HG03039 (cell line): ENCODE measurements around the gene ADGRF3.
"Not testable (repeated sequence)": the region's sequence is repeated elsewhere in the genome, so short reads cannot be mapped to it uniquely, and the experiment has no call there.

Experiments
- ATAC-seq: cut with Tn5 transposase; IDR thresholded peaks from one replicate; pipeline ENCODE4 v1.9.1; 2021; ENCODE audit warnings: mild to moderate bottlenecking, moderate library complexity; ENCODE audit not compliant: unreplicated experiment

The ADGRF3 gene

DNA sequence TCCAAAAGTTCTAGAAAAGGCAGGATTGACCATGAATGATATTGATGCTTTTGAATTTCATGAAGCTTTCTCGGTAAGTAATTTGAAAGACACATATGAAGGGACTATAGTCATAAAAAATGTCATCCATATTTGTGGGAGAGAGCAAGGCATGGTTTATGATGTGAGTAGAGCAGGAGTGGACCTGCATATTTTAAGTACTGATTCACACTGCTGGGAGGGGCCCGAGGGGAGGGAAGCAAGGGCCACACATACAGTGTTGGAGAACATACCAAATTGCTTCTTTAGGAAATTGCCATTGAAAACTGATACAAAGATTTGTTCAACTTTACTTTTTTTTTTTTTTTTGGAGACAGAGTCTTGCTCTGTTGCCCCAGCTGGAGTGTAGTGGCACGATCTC is 62.5 kb downstream of the ADGRF3 start:
- ATAC-seq = no peak

DNA sequence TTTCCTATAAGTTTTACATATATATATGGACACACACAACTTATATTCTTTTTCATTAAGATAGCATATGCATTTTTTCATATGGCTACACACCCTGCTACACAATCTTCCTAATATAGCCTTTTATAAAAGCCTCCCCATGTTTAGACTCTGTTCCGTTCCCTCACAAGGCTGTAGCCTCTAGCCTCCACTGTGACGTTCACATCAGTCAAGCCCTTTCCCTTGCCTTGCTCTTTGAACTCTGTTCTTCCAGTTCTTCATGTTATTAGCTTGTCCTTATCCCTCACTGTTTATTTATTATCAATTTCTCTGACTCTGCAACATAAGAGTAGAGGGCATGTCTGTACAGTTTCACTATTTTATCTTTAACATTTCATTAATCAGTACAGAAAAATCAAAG is 63.0 kb downstream of the ADGRF3 start:
- no peak for ATAC-seq

DNA sequence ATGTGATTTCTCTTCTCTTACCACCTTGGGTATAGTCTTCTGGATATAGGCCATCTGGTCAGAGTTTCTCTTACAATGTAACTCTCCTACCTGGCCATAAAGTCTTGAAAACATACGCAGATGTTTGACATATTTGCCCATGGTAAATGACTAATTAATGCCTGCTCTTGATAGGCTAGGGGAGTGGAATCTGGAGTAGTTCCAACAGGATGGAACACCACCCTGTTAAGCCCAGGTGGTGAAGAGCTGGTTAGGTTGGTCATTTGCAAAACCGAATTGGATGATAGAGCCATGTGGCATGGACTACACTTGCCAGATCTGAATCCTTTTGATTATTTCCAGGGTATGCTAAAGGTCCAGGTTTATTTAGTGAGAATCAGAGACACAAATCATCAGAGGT is 65.4 kb downstream of the ADGRF3 start:
- no peak for ATAC-seq

DNA sequence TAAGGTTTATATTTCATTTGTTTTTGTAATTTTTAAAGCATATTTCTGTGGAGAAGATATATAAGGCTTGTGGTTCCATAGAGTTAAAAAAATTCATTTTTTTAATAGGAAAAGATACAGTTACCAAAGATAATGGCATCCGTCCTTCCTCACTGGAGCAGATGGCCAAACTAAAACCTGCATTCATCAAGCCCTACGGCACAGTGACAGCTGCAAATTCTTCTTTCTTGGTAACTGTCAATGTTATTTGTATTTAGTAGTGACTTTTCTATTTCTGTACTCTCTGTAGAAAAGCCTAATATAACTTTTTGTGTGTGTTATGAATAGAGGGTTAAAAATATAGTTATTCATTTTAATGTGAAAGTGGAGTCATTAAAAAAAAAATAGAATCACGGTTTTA is 66.7 kb downstream of the ADGRF3 start:
- ATAC-seq = no peak

DNA sequence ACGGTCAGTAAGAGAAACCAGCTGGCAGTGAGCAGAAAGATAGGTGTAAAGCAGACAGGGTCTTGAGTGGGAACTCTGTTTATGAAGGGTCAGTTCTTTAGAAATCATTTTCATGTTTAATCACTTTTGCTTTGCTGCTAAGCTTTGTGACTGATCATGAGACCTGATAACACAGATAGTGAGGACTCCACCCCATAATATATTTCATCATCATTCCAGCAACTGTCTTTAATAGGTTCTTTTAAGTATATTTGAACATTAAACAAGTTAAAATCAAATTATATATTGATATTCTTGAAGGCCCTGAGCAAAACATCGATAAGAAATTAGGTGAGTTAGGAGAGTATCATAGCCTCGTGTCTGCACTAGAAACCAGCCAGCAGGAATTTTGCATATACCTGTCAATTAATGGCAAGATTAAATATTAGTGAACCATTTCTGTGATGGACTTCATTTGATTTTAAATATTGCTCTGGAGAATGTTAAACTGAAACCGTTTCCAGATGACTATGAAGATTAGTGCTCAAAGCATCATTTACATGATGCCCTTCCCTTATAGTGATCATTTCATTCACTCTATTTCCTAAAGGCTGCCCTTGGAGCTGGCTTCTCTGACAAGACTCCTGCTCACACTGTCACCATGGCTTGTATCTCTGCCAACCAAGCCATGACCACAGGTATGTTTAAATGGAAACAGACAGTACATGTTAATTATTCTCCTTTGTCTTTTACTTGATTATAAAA is 69.9 kb downstream of the ADGRF3 start:
- no peak for ATAC-seq

DNA sequence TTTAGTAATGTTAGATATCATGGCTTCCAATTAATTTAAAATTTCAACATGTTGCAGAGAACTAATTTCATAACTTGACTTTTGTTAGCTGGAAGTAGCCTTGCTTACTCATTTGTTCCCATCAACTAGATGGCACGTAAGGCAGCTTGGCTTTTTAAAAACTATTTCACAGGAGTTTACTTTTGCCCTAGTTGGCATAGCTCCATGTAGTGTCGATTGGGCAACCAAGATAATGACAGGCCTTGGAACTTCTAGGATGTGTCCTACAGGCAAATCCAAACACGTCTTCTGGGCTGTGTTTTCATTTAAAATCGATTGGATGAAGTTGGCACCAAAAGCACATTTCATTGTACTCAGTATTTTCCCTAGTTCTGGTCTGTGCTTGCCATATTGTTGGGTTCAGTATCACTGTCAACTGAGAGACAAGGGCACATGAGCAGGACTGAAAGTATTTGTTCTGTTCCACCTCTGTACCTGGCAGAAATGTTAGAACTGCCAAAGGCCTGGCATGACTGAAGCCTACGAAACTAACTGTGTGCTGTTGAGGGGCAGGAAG is 72.5 kb downstream of the ADGRF3 start:
- no peak for ATAC-seq

DNA sequence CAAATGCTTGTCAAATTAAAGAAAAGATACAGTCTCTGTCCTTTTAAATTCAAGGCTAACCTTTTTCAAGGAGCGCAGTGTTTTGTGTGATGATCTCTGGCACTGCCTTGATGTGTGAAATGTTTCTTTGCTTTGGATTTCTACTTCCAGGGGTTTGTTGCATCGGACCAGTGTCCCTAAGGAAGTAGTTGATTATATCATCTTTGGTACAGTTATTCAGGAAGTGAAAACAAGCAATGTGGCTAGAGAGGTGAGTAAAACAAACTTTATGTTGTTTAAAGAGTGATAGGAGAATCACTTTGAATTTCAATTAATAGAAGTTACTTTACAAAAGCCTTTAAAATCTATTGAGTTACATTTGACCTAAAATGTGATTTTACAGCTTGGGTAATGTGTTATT is 73.1 kb downstream of the ADGRF3 start:
- ATAC-seq = no peak

DNA sequence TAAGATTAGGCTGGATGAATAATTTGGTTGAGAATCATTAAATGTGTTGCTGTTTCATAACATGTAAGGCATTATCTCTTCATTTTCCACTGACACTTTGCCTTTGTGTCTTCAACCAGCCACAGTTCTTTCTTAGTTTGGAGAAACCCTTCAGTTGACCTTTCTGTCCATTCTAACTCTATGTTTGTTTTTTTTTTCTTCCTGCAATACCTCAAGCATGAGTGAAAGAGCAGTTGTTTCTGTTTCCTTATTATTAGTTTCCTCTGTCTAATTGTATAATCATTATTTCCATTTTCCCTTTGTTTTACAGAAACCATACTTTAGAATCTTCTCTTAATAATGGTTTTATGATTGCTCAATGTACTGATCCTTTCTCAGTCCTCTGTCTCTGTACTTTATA is 76.2 kb downstream of the ADGRF3 start:
- ATAC-seq = no peak

DNA sequence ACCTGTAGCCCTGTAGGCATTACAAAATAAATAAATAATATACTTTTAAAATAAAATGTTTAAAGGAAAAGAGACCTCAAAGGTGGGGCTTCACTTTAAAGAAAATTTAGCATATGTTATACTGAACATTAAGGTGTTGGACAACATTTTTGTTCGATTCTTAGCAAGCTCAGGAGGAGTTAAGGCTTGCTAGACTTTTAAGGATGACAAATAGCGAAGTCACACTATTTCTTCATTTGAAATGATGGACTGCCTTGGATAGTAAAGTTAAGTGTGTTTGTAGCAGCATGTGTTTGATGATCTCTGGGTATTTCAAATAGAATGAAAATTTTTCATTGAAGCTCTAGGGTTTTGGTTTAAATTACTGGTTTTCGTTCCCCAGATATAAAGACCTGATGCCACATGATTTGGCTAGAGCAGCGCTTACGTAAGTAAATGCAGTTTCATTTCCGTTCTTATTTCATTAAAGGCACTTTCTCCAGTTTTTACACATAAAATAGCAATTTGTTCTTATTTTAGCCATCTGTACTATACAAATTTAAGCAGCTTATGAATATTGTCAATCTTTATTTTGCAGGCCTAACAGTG is 76.9 kb downstream of the ADGRF3 start:
- ATAC-seq = no peak

DNA sequence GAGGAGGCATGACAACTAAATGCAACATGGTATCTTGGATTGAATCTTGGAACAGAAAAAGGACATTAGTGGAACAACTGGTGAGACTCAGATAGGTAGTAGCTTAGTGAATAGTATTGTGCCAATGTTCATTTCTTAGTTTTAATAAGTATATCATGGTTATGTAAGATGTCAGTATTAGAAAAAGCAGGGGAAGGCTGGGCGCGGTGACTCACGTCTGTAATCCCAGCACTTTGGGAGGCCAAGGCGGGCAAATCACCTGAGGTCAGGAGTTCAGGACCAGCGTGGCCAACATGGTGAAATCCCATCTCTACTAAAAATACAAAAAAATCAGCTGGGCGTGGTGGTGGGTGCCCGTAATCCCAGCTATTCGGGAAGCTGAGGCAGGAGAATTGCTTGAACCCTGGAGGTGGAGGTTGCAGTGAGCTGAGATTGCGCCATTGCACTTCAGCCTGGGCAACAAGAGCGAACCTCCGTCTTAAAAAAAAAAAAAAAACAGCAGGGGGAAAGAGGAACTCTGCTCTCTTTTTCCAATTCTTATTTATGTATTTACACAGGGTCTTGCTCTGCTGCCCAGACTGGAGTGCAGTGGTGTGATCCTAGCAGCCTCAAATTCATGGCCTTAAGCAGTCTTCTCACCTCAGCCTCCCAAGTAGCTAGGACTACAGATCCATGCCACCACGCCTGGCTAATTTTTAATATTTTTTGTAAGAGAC is 77.8 kb downstream of the ADGRF3 start:
- not testable (repeated sequence) for ATAC-seq

DNA sequence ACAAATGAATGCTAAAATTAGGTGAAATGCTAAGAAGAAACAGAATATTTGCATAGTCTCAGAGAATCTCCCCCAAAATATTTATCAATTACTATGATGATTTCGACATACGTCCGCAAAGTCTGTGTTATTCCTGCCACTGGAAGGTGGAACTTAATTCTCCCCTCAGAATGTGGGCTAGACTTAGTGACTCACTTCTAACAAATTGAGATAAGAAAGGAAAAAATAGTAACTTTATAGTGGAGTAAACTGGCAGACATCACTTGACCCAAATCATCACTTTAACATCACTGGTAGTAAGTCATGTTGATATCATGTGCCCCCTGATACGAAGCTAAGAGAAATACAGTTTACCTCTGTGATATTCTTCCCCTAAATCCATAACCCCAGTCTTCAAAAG is 78.4 kb downstream of the ADGRF3 start:
- no peak for ATAC-seq

DNA sequence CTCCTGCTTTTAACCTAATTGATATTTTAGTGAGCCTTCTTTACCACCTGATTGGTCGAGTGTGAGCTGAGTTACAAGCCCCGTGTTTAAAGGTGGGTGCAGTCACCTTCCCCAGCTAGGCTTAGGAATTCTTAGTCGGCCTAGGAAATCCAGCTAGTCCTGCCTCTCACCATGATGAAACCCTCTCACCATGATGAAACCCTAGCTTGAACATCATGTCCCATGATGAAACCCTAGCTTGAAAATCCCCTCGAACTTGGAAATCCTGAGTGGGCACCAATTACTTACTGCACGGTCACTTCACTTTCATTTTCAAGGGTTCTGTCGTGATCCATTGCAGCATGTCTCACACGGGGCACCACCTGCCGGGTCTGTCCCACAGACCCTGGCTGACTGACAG is 87.8 kb downstream of the ADGRF3 start:
- not testable (repeated sequence) for ATAC-seq
